Neural progenitor cell (in vitro differentiated cells): ENCODE data around the gene SCIMP. TPM values are rescaled to one million over a fixed set of nuclear protein-coding genes. Genes with fewer than 3 reads are reported as not detected.

Source experiments
- DNase-seq: peaks from one replicate; pipeline ENCODE4 v3.0.0-alpha.2; 2016; ENCODE audit warnings: low spot score
- H2AFZ ChIP-seq: fragments of 200-600 bp; sonication (generic); replicated peaks from 2 replicates; pipeline ENCODE4 v1.6.1; 2016; ENCODE audit warnings: antibody characterized with exemption
- H3F3A ChIP-seq: fragments of 200-600 bp; sonication (generic); 2 replicates; pipeline ENCODE4 v1.6.1; 2016; ENCODE audit warnings: antibody characterized with exemption, low read depth
- H3K27ac ChIP-seq: fragments of 200-600 bp; sonication (generic); 2 replicates; pipeline ENCODE4 v1.5.1; 2016; ENCODE audit warnings: mild to moderate bottlenecking
- H3K27me3 ChIP-seq: fragments of 200-600 bp; sonication (generic); 2 replicates; pipeline ENCODE4 v1.6.1; 2016; ENCODE audit warnings: mild to moderate bottlenecking, moderate library complexity
- H3K36me3 ChIP-seq: fragments of 200-600 bp; sonication (generic); 2 replicates; pipeline ENCODE4 v1.5.1; 2016
- H3K4me1 ChIP-seq: fragments of 200-600 bp; sonication (generic); 2 replicates; pipeline ENCODE4 v1.6.1; 2016; ENCODE audit warnings: mixed run types
- H3K4me2 ChIP-seq: fragments of 200-600 bp; sonication (generic); 2 replicates; pipeline ENCODE4 v1.6.1; 2016
- H3K4me3 ChIP-seq: fragments of 200-600 bp; sonication (generic); 2 replicates; pipeline ENCODE4 v1.5.1; 2016
- H3K79me2 ChIP-seq: fragments of 200-600 bp; sonication (generic); 2 replicates; pipeline ENCODE4 v1.6.1; 2016; ENCODE audit warnings: low read depth
- H3K9ac ChIP-seq: fragments of 200-600 bp; sonication (generic); 2 replicates; pipeline ENCODE4 v1.6.1; 2016
- H3K9me3 ChIP-seq: fragments of 200-600 bp; sonication (generic); 2 replicates; pipeline ENCODE4 v1.5.1; 2016; ENCODE audit warnings: low read depth
- H4K20me1 ChIP-seq: fragments of 200-600 bp; sonication (generic); 2 replicates; pipeline ENCODE4 v1.6.1; 2016; ENCODE audit warnings: low read depth
- H3K27ac Mint-ChIP-seq: 3 replicates; pipeline ENCODE4 v1.8.0; 2021; ENCODE audit warnings: mixed read lengths
- H3K27me3 Mint-ChIP-seq: 2 replicates; pipeline ENCODE4 v1.8.0; 2022; ENCODE audit warnings: low read depth, mild to moderate bottlenecking, inconsistent platforms, moderate library complexity, mixed read lengths; ENCODE audit not compliant: insufficient read depth
- H3K36me3 Mint-ChIP-seq: 3 replicates; pipeline ENCODE4 v1.8.0; 2021; ENCODE audit warnings: mixed read lengths
- H3K4me1 Mint-ChIP-seq: 3 replicates; pipeline ENCODE4 v1.8.0; 2021; ENCODE audit warnings: mixed read lengths
- H3K4me3 Mint-ChIP-seq: 3 replicates; pipeline ENCODE4 v1.8.0; 2021; ENCODE audit warnings: mild to moderate bottlenecking, moderate library complexity, mixed read lengths
- H3K9me3 Mint-ChIP-seq: 3 replicates; pipeline ENCODE4 v1.8.0; 2020; ENCODE audit warnings: mixed read lengths
- CTCF ChIP-seq: fragments of 200-600 bp; sonication (generic); IDR thresholded peaks from 2 replicates; pipeline ENCODE4 v1.5.1; 2017; ENCODE audit warnings: antibody characterized with exemption, mild to moderate bottlenecking
- EZH2 ChIP-seq: fragments of 200-600 bp; sonication (generic); IDR thresholded peaks from 2 replicates; pipeline ENCODE4 v1.6.1; 2017; ENCODE audit warnings: antibody characterized with exemption, mild to moderate bottlenecking, moderate library complexity
- EZH2phosphoT487 ChIP-seq: fragments of 200-600 bp; sonication (generic); IDR thresholded peaks from 2 replicates; pipeline ENCODE4 v1.6.1; 2017; ENCODE audit warnings: antibody characterized with exemption
- total RNA-seq: library from RNA; depleted of rRNA; stranded (reverse); fragments of >200 nt; gene quantifications from 2 replicates; pipeline ENCODE4 v1.2.3, GENCODE V29; 2015; ENCODE audit warnings: low replicate concordance

SCIMP gene
- total RNA-seq, 1 donor from 2014 or later: not detected

GRCh38 chr17:5203908-5204294 is 30.8 kb downstream of the SCIMP start:
- H3K27me3 Mint-ChIP-seq: no peaks in the 10 kb centered on the region
- Histone ChIP-seq H3K27me3 (no peaks in the 10 kb centered on the region), H2AFZ (no peak overlapping the region), H3F3A (no peaks in the 10 kb centered on the region), H3K36me3 (no peaks in the 10 kb centered on the region), H4K20me1 (no peaks in the 10 kb centered on the region), H3K4me1 (no peaks in the 10 kb centered on the region), H3K9ac (no peak overlapping the region), H3K9me3 (no peaks in the 10 kb centered on the region), H3K27ac (no peak overlapping the region), H3K4me3 (no peak overlapping the region), H3K4me2 (no peak overlapping the region), H3K79me2 (no peaks in the 10 kb centered on the region)
- peaks cover 10% of the 10 kb centered on the region for H3K9me3 Mint-ChIP-seq
- H3K27ac Mint-ChIP-seq: no peak overlapping the region
- H3K36me3 Mint-ChIP-seq: peaks cover 20% of the 10 kb centered on the region
- H3K4me1 Mint-ChIP-seq: no peaks in the 10 kb centered on the region
- DNase-seq: no peak
- TF ChIP-seq CTCF (no peak), EZH2 (no peak), EZH2phosphoT487 (no peak)
- H3K4me3 Mint-ChIP-seq: no peak overlapping the region

- Histone ChIP-seq H2AFZ (no peak overlapping the region), H4K20me1 (no peaks in the 10 kb centered on the region), H3K36me3 (no peaks in the 10 kb centered on the region), H3K4me3 (no peak overlapping the region), H3K27me3 (no peaks in the 10 kb centered on the region), H3K9ac (no peak overlapping the region), H3K27ac (no peak overlapping the region), H3K4me1 (no peaks in the 10 kb centered on the region), H3K4me2 (no peak overlapping the region), H3K79me2 (no peaks in the 10 kb centered on the region), H3K9me3 (no peaks in the 10 kb centered on the region), H3F3A (no peaks in the 10 kb centered on the region)
- DNase-seq: no peak
- H3K36me3 Mint-ChIP-seq: peaks cover 17% of the 10 kb centered on the region
- H3K27ac Mint-ChIP-seq: no peak overlapping the region
- peaks cover 10% of the 10 kb centered on the region for H3K9me3 Mint-ChIP-seq
- no peaks in the 10 kb centered on the region for H3K27me3 Mint-ChIP-seq
- H3K4me1 Mint-ChIP-seq: no peaks in the 10 kb centered on the region
- TF ChIP-seq EZH2 (no peak), CTCF (no peak), EZH2phosphoT487 (no peak)
- H3K4me3 Mint-ChIP-seq: no peak overlapping the region
Measured at GRCh38 chr17:5203178-5203907, 31.3 kb downstream of the SCIMP start.

GRCh38 chr17:5201011-5201410 is 33.6 kb downstream of the SCIMP start:
- H3K36me3 ChIP-seq: no peaks in the 10 kb centered on the region
- H3F3A ChIP-seq: no peaks in the 10 kb centered on the region
- peaks cover 10% of the 10 kb centered on the region for H3K9me3 Mint-ChIP-seq
- no peaks in the 10 kb centered on the region for H3K27me3 Mint-ChIP-seq
- no peak overlapping the region for H3K4me2 ChIP-seq
- H3K9ac ChIP-seq: no peak overlapping the region
- no peaks in the 10 kb centered on the region for H3K4me1 ChIP-seq
- TF ChIP-seq EZH2phosphoT487 (no peak), CTCF (no peak), EZH2 (no peak)
- no peak overlapping the region for H3K4me3 ChIP-seq
- no peak overlapping the region for H3K27ac Mint-ChIP-seq
- H2AFZ ChIP-seq: no peak overlapping the region
- no peak overlapping the region for H3K27ac ChIP-seq
- H4K20me1 ChIP-seq: no peaks in the 10 kb centered on the region
- H3K9me3 ChIP-seq: no peaks in the 10 kb centered on the region
- no peaks in the 10 kb centered on the region for H3K79me2 ChIP-seq
- H3K36me3 Mint-ChIP-seq: peaks cover 18% of the 10 kb centered on the region
- no peak overlapping the region for H3K4me3 Mint-ChIP-seq
- H3K27me3 ChIP-seq: no peaks in the 10 kb centered on the region
- no peaks in the 10 kb centered on the region for H3K4me1 Mint-ChIP-seq
- DNase-seq: no peak
